ENCODE results near the gene TBC1D3B.

The TBC1D3B gene

GRCh38 chr17:36151891-36152638 is 24.4 kb downstream of the TBC1D3B start:
- Histone ChIP-seq H3F3A (ENCODE audit: insufficient read depth, low read length) (no peaks in the 10 kb centered on the region), H4K20me1 (ENCODE audit: insufficient read depth, low read length) (no peaks in the 10 kb centered on the region), H3K9me3 (replicated peaks; ENCODE audit: insufficient read depth, low read length) (no peaks in the 10 kb centered on the region), H2AFZ (ENCODE audit: low read length) (no peak overlapping the region), H3K79me2 (ENCODE audit: low read length) (no peaks in the 10 kb centered on the region), H3K4me1 (ENCODE audit: low read length) (peaks cover 17% of the 10 kb centered on the region), H3K27ac (ENCODE audit: low read length) (no peak overlapping the region), H3K9me2 (replicated peaks; ENCODE audit: insufficient read depth, low read length) (no peaks in the 10 kb centered on the region), H3K4me2 (ENCODE audit: low read depth, low read length) (no peak overlapping the region), H3K9ac (ENCODE audit: low read length) (no peak overlapping the region), H3K36me3 (replicated peaks; ENCODE audit: insufficient read depth, low read length) (no peaks in the 10 kb centered on the region), H3K27me3 (replicated peaks; ENCODE audit: insufficient read depth, low read length) (no peaks in the 10 kb centered on the region), H3K4me3 (ENCODE audit: low read length) (no peak overlapping the region)
- no peak for DNase-seq
- TF ChIP-seq EZH2phosphoT487 (IDR thresholded peaks at IDR 0.05; ENCODE audit: low read length) (no peak), CTCF (IDR thresholded peaks at IDR 0.05; ENCODE audit: low read length) (no peak), EZH2 (optimal IDR thresholded peaks at IDR 0.05; ENCODE audit: low read depth, low read length) (no peak)

- H3K4me1 ChIP-seq (ENCODE audit: low read length) = peaks cover 31% of the 10 kb centered on the region
- peak overlapping the region; percentile 37 for H2AFZ ChIP-seq (ENCODE audit: low read length)
- no peak overlapping the region for H3K4me3 ChIP-seq (ENCODE audit: low read length)
- no peak overlapping the region for H3K27ac ChIP-seq (ENCODE audit: low read length)
- no peaks in the 10 kb centered on the region for H3K27me3 ChIP-seq (replicated peaks; ENCODE audit: insufficient read depth, low read length)
- no peaks in the 10 kb centered on the region for H4K20me1 ChIP-seq (ENCODE audit: insufficient read depth, low read length)
- no peaks in the 10 kb centered on the region for H3F3A ChIP-seq (ENCODE audit: insufficient read depth, low read length)
- no peak for TF ChIP-seq EZH2phosphoT487 (IDR thresholded peaks at IDR 0.05; ENCODE audit: low read length)
- H3K79me2 ChIP-seq (ENCODE audit: low read length) = no peaks in the 10 kb centered on the region
- DNase-seq = no peak
- no peaks in the 10 kb centered on the region for H3K9me3 ChIP-seq (replicated peaks; ENCODE audit: insufficient read depth, low read length)
- H3K9me2 ChIP-seq (replicated peaks; ENCODE audit: insufficient read depth, low read length) = no peaks in the 10 kb centered on the region
- no peaks in the 10 kb centered on the region for H3K36me3 ChIP-seq (replicated peaks; ENCODE audit: insufficient read depth, low read length)
- peak overlapping the region; percentile 7; the same call in 1 of the 2 replicates for H3K4me2 ChIP-seq (ENCODE audit: low read depth, low read length)
- H3K9ac ChIP-seq (ENCODE audit: low read length) = peak overlapping the region; percentile 1; the same call in 1 of the 2 replicates
These were observed 27.1 kb downstream of the TBC1D3B start for GRCh38 chr17:36149296-36149820.

GRCh38 chr17:36148559-36149295 is 27.7 kb downstream of the TBC1D3B start:
- TF ChIP-seq EZH2phosphoT487 (IDR thresholded peaks at IDR 0.05; ENCODE audit: low read length) = no peak
- no peak for TF ChIP-seq EZH2 (optimal IDR thresholded peaks at IDR 0.05; ENCODE audit: low read depth, low read length)
- TF ChIP-seq CTCF (IDR thresholded peaks at IDR 0.05; ENCODE audit: low read length) = peak; percentile 100
- Histone ChIP-seq H3K9me2 (replicated peaks; ENCODE audit: insufficient read depth, low read length) (no peaks in the 10 kb centered on the region), H3F3A (ENCODE audit: insufficient read depth, low read length) (no peaks in the 10 kb centered on the region), H3K27ac (ENCODE audit: low read length) (no peak overlapping the region), H4K20me1 (ENCODE audit: insufficient read depth, low read length) (no peaks in the 10 kb centered on the region), H3K4me1 (ENCODE audit: low read length) (peaks cover 37% of the 10 kb centered on the region), H3K4me2 (ENCODE audit: low read depth, low read length) (peak overlapping the region; percentile 7; the same call in 1 of the 2 replicates), H3K79me2 (ENCODE audit: low read length) (no peaks in the 10 kb centered on the region), H3K4me3 (ENCODE audit: low read length) (no peak overlapping the region), H3K27me3 (replicated peaks; ENCODE audit: insufficient read depth, low read length) (no peaks in the 10 kb centered on the region), H3K9ac (ENCODE audit: low read length) (peak overlapping the region; percentile 1; the same call in 1 of the 2 replicates), H3K36me3 (replicated peaks; ENCODE audit: insufficient read depth, low read length) (no peaks in the 10 kb centered on the region), H3K9me3 (replicated peaks; ENCODE audit: insufficient read depth, low read length) (no peaks in the 10 kb centered on the region), H2AFZ (ENCODE audit: low read length) (peak overlapping the region; percentile 37)
- peak; percentile 78 for DNase-seq
